DMS 273 (cell line): ENCODE results near the gene BRD4.

Source experiments
- DNase-seq: peaks from one replicate; lab custom pipeline; 2025; ENCODE audit not compliant: unreplicated experiment; lab: John Stamatoyannopoulos, UW

The BRD4 gene

DNA sequence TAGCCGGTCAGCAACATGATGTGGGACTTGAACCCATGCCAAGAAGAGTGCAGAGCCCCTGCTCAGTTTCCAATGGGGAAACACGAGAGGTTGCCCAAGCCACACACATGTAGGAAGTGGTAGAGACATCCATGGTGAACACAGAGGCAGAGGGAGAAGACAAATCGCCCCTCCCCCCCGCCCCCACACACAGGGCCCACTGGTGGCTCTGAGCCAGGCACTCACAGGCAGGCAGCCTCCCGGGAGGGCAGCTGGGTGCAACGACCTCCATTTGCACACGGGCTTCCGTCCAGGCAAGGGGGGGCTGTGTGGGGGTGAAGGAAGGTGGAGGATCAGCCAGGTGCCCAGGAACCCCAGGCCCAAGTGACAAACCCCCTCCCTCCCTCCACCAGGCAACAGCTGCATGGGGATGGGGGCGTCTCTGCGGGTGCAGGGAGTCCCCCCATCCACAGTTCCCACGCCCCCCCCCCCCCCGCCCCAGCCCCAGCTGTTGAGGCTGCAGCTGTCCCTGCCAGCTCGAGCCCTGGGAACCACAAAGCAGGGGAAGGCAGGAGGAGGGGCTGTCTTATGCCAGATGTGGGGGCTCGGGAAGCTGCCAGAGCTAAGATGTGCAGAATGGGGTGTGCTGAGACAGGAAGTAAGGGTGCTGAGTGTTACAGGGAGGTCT, 134.9 kb downstream of the BRD4 start:
- DNase-seq = peak; percentile 51

DNA sequence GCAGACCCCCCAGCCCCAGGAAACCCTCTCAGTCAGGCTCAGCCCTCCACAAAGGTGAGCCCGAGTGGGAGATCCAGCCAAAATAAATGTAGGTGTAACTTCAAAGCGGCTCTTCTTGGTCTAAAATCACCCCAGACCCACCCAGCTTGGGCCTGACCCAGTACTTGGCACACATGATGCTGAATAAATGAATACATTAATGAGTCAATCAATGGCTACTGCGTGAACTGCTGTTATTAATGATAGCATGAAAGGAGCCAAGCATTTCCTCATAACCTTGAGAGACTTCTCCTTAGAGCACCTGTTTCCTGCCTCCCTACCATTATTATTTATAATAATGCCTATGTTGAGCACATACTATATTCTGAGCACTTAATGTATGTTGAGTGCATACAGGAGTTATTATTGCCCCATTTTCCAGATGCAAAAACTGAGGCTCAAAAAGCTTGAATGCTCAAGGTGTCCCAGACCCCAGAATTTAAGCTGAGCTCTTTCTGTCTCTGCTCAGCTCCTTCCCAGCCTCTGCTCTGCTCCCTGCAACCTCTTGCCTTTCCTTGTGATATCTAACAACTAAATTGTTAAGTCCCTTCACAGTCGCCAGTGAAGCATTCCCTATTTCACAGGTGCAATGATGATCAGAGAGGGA, 135.9 kb downstream of the BRD4 start:
- no peak for DNase-seq

DNA sequence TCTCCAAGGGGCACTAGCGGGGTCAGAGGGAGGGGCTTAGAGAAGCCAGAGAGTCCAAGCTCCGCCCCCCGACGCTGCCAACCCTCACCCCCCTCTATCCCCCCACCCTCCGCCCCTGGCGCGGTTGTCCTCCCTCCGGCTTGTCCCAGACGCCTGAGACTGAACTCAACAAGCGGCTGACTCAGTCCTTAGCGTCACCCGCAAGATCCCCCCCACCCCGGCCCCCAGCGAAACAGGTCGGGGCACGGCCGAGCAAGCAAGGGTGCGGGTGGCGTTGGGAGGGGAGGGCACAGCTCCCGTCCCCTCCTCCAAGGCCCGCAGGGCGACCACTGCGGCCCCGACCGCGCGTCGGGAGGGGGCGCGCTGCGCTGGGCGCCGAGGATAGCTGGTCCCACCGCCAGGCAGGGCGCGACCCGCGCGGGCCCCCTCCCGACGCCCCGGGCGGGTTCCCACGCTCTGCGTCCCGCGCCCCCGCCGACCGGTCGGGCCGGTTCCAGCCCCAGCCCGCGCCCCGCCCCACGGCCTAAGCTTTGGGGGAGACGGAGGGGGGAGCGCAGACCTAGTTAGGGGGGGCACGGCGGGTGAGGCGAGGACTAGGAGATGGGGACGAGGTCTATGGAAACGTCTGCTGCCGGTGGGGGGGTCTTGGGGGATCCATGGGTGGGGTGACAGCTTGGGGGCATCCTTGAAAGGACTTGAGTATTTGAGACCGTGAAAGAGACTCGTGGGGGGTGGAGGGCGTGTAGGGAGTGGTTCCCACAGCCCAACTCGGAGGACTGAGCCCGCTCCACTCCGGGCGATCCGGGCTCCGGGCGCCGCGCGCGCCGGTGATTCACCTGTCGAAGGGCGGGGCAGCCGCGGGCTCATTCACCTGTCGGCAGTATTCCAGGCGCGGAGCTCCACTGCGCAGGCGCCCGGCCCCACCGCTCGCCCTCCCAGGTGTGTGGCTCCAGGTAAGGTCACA, 136.7 kb downstream of the BRD4 start:
- peak; percentile 72 for DNase-seq

DNA sequence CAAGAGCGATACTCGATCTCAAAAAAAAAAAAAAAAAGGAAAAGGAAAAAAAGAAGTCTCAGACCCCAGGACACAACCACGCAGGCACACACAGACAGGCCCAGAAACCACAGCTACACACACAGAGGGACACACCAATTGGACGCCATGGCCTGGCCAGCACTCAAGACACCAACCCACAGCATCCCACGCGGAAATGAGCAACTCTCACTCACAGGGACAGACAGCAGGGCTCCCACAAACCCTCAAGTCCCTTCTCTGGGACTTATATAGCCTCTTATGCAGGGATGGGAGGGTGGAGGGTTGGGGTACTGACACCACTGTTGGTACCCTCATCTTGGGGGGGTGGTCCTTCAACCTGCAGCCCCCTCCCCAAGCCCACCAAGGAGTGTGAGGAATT, 137.4 kb downstream of the BRD4 start:
- no peak for DNase-seq

DNA sequence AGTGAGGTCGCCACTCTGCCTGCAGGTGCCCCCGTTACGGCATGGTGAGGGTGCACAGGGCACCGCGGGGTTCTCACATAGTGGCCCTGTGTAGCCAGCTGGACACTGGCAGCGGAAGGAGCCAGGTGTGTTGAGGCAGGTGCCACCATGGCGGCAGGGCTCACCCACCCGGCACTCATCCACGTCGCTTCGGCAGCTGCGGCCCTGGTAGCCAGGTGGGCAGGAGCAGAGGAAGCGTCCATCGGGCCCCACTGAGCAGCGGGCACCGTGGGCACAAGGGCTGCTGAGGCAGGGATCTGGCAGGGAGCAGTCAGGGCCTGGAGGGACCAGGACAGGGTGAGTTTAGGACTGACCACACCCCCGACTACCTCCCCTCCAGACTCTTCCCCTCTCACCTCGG, 140.4 kb downstream of the BRD4 start:
- DNase-seq = no peak

DNA sequence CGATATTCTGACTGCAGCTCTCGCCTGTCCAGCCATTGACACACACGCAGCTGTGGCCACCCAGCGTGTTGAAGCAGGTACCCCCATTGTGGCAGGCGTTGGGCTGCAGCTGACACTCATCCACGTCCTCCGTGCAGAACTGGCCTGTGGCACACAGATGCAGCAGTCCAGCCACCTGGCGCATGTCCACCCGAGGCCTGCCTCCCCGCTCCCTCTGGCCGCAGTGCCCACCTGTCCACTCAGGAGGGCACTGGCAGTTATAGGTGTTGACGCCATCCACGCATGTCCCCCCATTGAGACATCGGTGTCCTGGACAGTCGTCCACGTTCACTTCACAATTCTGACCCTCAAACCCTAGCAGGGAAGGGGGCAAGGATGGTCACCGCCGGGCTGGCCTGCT, 140.8 kb downstream of the BRD4 start:
- no peak for DNase-seq

DNA sequence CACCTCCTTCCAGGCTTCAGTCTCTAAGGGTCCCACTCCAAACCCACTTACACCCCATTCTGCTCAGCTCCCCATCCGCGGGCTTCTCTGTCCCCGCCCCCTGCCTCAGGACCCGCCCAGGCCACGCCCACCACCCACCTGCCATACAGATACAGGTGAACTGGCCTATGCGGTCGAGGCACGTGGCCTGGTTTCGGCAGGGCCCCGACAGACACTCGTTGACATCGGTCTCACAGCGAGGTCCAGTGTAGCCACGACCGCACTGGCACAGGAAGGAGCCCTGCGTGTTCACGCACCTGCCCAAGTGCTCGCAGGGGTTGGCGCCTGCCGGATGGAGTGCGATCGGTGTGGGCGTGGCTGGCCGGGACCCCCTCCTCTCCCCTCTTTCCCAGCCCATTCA, 143.5 kb downstream of the BRD4 start:
- DNase-seq = no peak

DNA sequence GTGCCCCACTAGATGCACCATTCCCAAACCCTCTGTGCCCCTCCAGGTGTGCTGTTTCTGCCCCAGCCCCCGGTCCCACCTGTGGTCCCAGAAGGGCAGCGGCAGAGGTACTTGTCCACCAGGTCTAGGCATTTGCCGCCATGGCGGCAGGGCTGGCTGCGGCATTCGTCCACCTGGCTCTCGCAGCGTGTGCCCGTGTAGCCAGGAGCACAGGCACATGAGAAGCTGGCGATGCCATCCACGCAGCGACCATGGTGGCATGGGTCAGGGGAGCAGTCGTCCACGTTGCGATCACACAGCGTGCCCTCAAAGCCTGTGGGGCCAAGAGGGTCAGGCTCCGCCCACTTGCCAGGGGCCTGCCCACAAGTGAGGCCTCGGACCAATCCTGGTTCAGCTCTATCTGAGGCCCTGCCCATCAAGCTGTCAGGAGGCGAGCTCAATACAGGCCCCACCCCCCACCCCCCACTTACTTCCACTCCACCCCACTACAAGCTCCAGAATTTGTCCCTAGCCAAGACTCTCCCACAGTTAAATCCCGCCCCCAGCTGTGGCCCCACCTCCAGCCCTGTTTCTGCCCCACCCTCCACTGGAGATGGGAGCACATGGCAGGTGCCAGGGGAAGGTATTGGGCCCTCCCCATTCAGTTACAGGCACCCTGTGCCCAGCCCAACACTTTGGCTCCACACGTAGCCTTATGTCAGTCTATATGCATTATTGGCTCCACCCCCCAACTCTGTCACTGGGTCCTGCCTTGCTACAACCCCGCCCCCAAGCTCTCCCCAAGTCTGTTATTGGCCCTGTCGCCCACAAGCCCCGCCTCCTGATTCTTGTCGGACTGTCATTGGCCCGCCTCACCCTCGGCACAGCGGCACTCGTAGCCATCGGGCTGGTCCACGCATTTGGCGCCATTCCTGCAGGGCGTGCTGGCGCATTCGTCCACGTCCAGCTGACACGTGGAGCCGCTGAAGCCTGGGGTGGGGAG, 145.0 kb downstream of the BRD4 start:
- DNase-seq = peak; percentile 50
